Liver (tissue), 3 donors: Measurements from ENCODE around the gene GLS.

ENCODE experiments used
- EGR1 ChIP-seq, 2 donors: IDR thresholded peaks; 2 replicates each; pipeline ENCODE4 v1.6.1; 2016 to 2018; ENCODE audit warnings: antibody characterized with exemption in 2 of 2, low read depth in 2 of 2
- GABPA ChIP-seq, 2 donors: IDR thresholded peaks in 1 of 2; conservative IDR thresholded peaks in 1 of 2; 2 replicates each; pipeline ENCODE4 v1.6.1; 2016; ENCODE audit warnings: antibody characterized with exemption in 2 of 2, mild to moderate bottlenecking in 1 of 2, moderate library complexity in 1 of 2
- HNF4A ChIP-seq, 2 donors: conservative IDR thresholded peaks; 2 replicates each; pipeline ENCODE4 v1.6.1; 2016; ENCODE audit warnings: antibody characterized with exemption in 2 of 2, mild to moderate bottlenecking in 2 of 2
- HNF4G ChIP-seq: IDR thresholded peaks from 2 replicates; pipeline ENCODE4 v1.6.1; 2016; ENCODE audit warnings: antibody characterized with exemption
- TAF1 ChIP-seq: conservative IDR thresholded peaks from 2 replicates; pipeline ENCODE4 v1.6.1; 2016; ENCODE audit warnings: antibody characterized with exemption, mild to moderate bottlenecking
- YY1 ChIP-seq: IDR thresholded peaks from 2 replicates; pipeline ENCODE4 v1.6.1; 2016; ENCODE audit warnings: antibody characterized with exemption, mild to moderate bottlenecking
- TF ChIP-seq, protein P1 (sequence below): fragments of 150-350 bp; IDR thresholded peaks from 2 replicates; pipeline ENCODE4 v1.5.1; 2017; ENCODE audit warnings: improper control_type of control experiment, low read depth, low read length; ENCODE audit not compliant: missing input control
- donor health status: healthy.
- donor health status: healthy.

DNA sequence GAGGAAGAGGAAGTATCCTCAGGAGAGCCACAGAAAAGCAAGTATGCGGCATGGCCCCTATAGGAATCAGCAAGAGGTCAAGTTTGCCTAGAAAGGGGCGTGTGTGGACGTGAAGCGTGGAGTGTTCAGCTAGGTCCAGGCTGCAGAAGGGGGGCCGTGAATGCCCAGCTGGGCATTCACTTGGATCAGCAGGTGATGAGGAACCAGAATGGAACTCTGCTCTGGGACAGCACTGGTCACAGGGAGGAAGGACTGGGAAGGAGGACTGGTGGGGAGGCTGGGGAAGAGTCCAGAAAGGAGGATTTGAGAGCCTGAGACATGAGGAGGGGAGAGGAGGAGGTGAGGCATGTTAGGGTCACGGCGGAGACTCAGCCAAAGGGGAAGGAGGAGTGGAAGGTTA, 113.5 kb downstream of the GLS start:
- TF ChIP-seq, protein P1, sequence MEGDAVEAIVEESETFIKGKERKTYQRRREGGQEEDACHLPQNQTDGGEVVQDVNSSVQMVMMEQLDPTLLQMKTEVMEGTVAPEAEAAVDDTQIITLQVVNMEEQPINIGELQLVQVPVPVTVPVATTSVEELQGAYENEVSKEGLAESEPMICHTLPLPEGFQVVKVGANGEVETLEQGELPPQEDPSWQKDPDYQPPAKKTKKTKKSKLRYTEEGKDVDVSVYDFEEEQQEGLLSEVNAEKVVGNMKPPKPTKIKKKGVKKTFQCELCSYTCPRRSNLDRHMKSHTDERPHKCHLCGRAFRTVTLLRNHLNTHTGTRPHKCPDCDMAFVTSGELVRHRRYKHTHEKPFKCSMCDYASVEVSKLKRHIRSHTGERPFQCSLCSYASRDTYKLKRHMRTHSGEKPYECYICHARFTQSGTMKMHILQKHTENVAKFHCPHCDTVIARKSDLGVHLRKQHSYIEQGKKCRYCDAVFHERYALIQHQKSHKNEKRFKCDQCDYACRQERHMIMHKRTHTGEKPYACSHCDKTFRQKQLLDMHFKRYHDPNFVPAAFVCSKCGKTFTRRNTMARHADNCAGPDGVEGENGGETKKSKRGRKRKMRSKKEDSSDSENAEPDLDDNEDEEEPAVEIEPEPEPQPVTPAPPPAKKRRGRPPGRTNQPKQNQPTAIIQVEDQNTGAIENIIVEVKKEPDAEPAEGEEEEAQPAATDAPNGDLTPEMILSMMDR: no peak
- no peak for TF ChIP-seq GABPA (IDR thresholded peaks at IDR 0.05 in 1 of 2, conservative IDR thresholded peaks at IDR 0.05 in 1 of 2)
- TF ChIP-seq EGR1 (IDR thresholded peaks at IDR 0.05; ENCODE audit: low read depth in 2 of 2): no peak
- no peak for TF ChIP-seq TAF1
- TF ChIP-seq HNF4A (conservative IDR thresholded peaks at IDR 0.05): no peak
- no peak for TF ChIP-seq HNF4G
- TF ChIP-seq YY1: no peak
